Endodermal cell (in vitro differentiated cells): ENCODE results near the gene MLST8. TPM values are rescaled to one million over a fixed set of nuclear protein-coding genes. Genes with fewer than 3 reads are reported as not detected.

ENCODE experiments used
- DNase-seq: peaks from one replicate; pipeline ENCODE4 v3.0.0-alpha.2; 2017
- H3K27ac ChIP-seq: 2 replicates; pipeline ENCODE4 v1.5.1; 2013; ENCODE audit warnings: mild to moderate bottlenecking, low read depth, low read length, moderate library complexity
- H3K27me3 ChIP-seq: 2 replicates; pipeline ENCODE4 v1.6.1; 2013; ENCODE audit warnings: mild to moderate bottlenecking, low read length, moderate library complexity; ENCODE audit not compliant: insufficient read depth, control insufficient read depth, poor library complexity, severe bottlenecking
- H3K36me3 ChIP-seq: 2 replicates; pipeline ENCODE4 v1.7.0; 2013; ENCODE audit warnings: mild to moderate bottlenecking, low read length, moderate library complexity; ENCODE audit not compliant: control insufficient read depth, insufficient read depth
- H3K4me1 ChIP-seq: one replicate; pipeline ENCODE4 v1.7.0; 2013; ENCODE audit warnings: low read length; ENCODE audit not compliant: control insufficient read depth, insufficient read depth
- H3K4me3 ChIP-seq: 2 replicates; pipeline ENCODE4 v1.5.1; 2013; ENCODE audit warnings: mild to moderate bottlenecking, low read length, moderate library complexity
- H3K9ac ChIP-seq: 2 replicates; pipeline ENCODE4 v1.6.1; 2013; ENCODE audit warnings: mild to moderate bottlenecking, low read length, moderate library complexity; ENCODE audit not compliant: poor library complexity, severe bottlenecking; ENCODE audit errors: extremely low read depth
- H3K9me3 ChIP-seq: 2 replicates; pipeline ENCODE4 v1.6.1; 2013; ENCODE audit warnings: mild to moderate bottlenecking, low read length, moderate library complexity; ENCODE audit not compliant: control insufficient read depth
- H3K27ac Mint-ChIP-seq: 2 replicates; pipeline ENCODE4 v1.8.0; 2020; ENCODE audit warnings: mixed read lengths
- H3K27me3 Mint-ChIP-seq: 2 replicates; pipeline ENCODE4 v1.8.0; 2021; ENCODE audit warnings: mild to moderate bottlenecking, mixed read lengths; ENCODE audit not compliant: insufficient read depth
- H3K36me3 Mint-ChIP-seq: 2 replicates; pipeline ENCODE4 v1.8.0; 2020; ENCODE audit warnings: low read depth, mixed read lengths
- H3K4me1 Mint-ChIP-seq: 2 replicates; pipeline ENCODE4 v1.8.0; 2020; ENCODE audit warnings: mixed read lengths
- H3K4me3 Mint-ChIP-seq: 2 replicates; pipeline ENCODE4 v1.8.0; 2020; ENCODE audit warnings: mild to moderate bottlenecking, moderate library complexity, mixed read lengths
- H3K9me3 Mint-ChIP-seq: 2 replicates; pipeline ENCODE4 v1.8.0; 2020; ENCODE audit warnings: mild to moderate bottlenecking, mixed read lengths
- WGBS, 2 experiments: methylation state at CpG; one replicate each; pipeline versions ENCODE4 v1.1.5 to v1.1.7; 2013; ENCODE audit warnings: missing lambda C conversion rate in 2 of 2, mixed read lengths in 1 of 2; ENCODE audit not compliant: insufficient coverage in 1 of 2, insufficient read length in 1 of 2; 5-methylcytosine and 5-hydroxymethylcytosine counted together
- total RNA-seq, 2 donors: library from RNA; stranded (reverse); fragmentation: NEBNext Ultra II Directional in 1 of 2; extraction: Animal tissue kit (Norgen Biotek cat#: 25700) in 1 of 2; gene quantifications; 2 replicates in 1 of 2; 3 replicates in 1 of 2; pipeline ENCODE4 v1.2.1, GENCODE V29; 2021
- TF ChIP-seq, protein P1 (sequence below): fragments of 200-600 bp; sonication (generic); conservative IDR thresholded peaks from 2 replicates; pipeline ENCODE4 v1.5.0; 2021; ENCODE audit warnings: antibody characterized with exemption, mild to moderate bottlenecking

The MLST8 gene
- total RNA-seq, 2 donors from 2014 or later: 60.3 to 70.8 TPM

DNA sequence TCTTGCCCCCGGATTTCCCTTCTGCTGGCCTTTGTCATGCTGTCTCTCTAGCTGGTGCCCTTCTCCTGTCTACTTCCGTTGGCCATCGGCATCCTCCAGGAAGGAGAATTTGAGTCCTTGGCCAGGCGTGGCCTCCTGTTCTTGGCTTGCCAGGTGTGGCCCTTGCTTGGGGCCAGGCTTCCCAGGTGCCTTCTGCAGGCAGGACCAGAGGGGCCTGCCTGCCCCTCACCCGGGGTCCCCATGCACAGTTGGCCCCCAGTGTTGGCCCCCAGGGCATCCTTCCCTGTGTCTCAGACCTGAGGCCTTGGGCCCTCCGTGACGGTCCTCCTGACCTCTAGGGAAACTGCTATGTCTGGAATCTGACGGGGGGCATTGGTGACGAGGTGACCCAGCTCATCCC, 2.6 kb downstream of the MLST8 start:
- Histone ChIP-seq H3K9ac (no peak overlapping the region), H3K9me3 (no peaks in the 10 kb centered on the region), H3K27me3 (no peaks in the 10 kb centered on the region), H3K36me3 (peaks cover 25% of the 10 kb centered on the region), H3K4me1 (no peaks in the 10 kb centered on the region), H3K27ac (no peak overlapping the region), H3K4me3 (no peak overlapping the region)
- Mint-ChIP-seq H3K9me3 (peaks cover 5% of the 10 kb centered on the region), H3K27ac (peak overlapping the region; percentile 28), H3K4me3 (peak overlapping the region; percentile 26), H3K36me3 (peaks cover 29% of the 10 kb centered on the region), H3K4me1 (peaks cover 6% of the 10 kb centered on the region), H3K27me3 (peaks cover 6% of the 10 kb centered on the region)
- TF ChIP-seq, protein P1, sequence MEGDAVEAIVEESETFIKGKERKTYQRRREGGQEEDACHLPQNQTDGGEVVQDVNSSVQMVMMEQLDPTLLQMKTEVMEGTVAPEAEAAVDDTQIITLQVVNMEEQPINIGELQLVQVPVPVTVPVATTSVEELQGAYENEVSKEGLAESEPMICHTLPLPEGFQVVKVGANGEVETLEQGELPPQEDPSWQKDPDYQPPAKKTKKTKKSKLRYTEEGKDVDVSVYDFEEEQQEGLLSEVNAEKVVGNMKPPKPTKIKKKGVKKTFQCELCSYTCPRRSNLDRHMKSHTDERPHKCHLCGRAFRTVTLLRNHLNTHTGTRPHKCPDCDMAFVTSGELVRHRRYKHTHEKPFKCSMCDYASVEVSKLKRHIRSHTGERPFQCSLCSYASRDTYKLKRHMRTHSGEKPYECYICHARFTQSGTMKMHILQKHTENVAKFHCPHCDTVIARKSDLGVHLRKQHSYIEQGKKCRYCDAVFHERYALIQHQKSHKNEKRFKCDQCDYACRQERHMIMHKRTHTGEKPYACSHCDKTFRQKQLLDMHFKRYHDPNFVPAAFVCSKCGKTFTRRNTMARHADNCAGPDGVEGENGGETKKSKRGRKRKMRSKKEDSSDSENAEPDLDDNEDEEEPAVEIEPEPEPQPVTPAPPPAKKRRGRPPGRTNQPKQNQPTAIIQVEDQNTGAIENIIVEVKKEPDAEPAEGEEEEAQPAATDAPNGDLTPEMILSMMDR: no peak
- 91 to 97% methylated on average over 5 to 9 of the region's 9 CpGs for WGBS, 2 experiments
- DNase-seq: no peak

DNA sequence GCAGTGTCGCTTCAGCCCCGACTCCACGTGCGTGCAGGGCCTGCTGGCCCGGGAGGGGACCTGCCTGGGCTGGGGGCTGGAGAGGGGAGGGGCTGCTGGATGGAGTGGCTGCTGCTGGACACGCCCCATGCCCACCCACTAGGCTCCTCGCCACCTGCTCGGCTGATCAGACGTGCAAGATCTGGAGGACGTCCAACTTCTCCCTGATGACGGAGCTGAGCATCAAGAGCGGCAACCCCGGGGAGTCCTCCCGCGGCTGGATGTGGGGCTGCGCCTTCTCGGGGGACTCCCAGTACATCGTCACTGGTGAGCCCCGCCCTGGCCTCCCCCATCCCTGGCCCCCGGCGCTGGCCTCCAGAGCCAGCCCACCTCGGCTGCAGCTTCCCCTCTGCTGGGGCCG, 3.1 kb downstream of the MLST8 start:
- Histone ChIP-seq H3K27ac (no peak overlapping the region), H3K4me1 (peaks cover 1% of the 10 kb centered on the region), H3K9me3 (no peaks in the 10 kb centered on the region), H3K4me3 (no peak overlapping the region), H3K27me3 (no peaks in the 10 kb centered on the region), H3K36me3 (peaks cover 29% of the 10 kb centered on the region), H3K9ac (no peak overlapping the region)
- WGBS, 2 experiments: 90 to 95% methylated on average over 19 to 23 of the region's 23 CpGs
- H3K27ac Mint-ChIP-seq: no peak overlapping the region
- no peak overlapping the region for H3K4me3 Mint-ChIP-seq
- TF ChIP-seq, protein P1: no peak
- peaks cover 10% of the 10 kb centered on the region for H3K4me1 Mint-ChIP-seq
- no peak for DNase-seq
- peaks cover 31% of the 10 kb centered on the region for H3K36me3 Mint-ChIP-seq
- H3K27me3 Mint-ChIP-seq: peaks cover 5% of the 10 kb centered on the region
- peaks cover 4% of the 10 kb centered on the region for H3K9me3 Mint-ChIP-seq

- 92 to 96% methylated on average over 8 to 9 of the region's 9 CpGs for WGBS, 2 experiments
- H3K27ac Mint-ChIP-seq: no peak overlapping the region
- DNase-seq: no peak
These were observed 3.5 kb downstream of the MLST8 start for GRCh38 chr16:2208772-2209171.

More at GRCh38 chr16:2208772-2209171, 3.5 kb downstream of the MLST8 start:
- Histone ChIP-seq H3K9me3 (no peaks in the 10 kb centered on the region), H3K4me3 (no peak overlapping the region), H3K36me3 (peaks cover 32% of the 10 kb centered on the region), H3K27me3 (no peaks in the 10 kb centered on the region), H3K9ac (no peak overlapping the region), H3K4me1 (peaks cover 3% of the 10 kb centered on the region), H3K27ac (no peak overlapping the region)
- H3K9me3 Mint-ChIP-seq: no peaks in the 10 kb centered on the region
- peaks cover 14% of the 10 kb centered on the region for H3K4me1 Mint-ChIP-seq
- H3K36me3 Mint-ChIP-seq: peaks cover 34% of the 10 kb centered on the region
- peaks cover under 1% of the 10 kb centered on the region for H3K27me3 Mint-ChIP-seq
- H3K4me3 Mint-ChIP-seq: no peak overlapping the region
- TF ChIP-seq, protein P1: no peak
